Fibroblast of villous mesenchyme (primary cell): ENCODE measurements around the gene TSKU. TPM values are rescaled to one million over a fixed set of nuclear protein-coding genes. Genes with fewer than 3 reads are reported as not detected.

Source experiments
- DNase-seq: peaks from one replicate; pipeline ENCODE4 v3.0.0-alpha.2; 2010; ENCODE audit warnings: low read depth
- H3K4me3 ChIP-seq: 2 replicates; pipeline ENCODE4 v1.5.1; 2011; ENCODE audit warnings: low read depth, mild to moderate bottlenecking, low read length
- total RNA-seq: library from RNA; depleted of rRNA; stranded (reverse); fragments of >200 nt; gene quantifications from 2 replicates; pipeline ENCODE4 v1.2.3, GENCODE V29; 2012
- TF ChIP-seq, protein P1 (sequence below): IDR thresholded peaks from 2 replicates; pipeline ENCODE4 v1.5.1; 2012; ENCODE audit warnings: low read depth, mild to moderate bottlenecking, low read length; ENCODE audit not compliant: insufficient read depth

Gene TSKU
- total RNA-seq, 1 donor, result 18.6 TPM

DNA sequence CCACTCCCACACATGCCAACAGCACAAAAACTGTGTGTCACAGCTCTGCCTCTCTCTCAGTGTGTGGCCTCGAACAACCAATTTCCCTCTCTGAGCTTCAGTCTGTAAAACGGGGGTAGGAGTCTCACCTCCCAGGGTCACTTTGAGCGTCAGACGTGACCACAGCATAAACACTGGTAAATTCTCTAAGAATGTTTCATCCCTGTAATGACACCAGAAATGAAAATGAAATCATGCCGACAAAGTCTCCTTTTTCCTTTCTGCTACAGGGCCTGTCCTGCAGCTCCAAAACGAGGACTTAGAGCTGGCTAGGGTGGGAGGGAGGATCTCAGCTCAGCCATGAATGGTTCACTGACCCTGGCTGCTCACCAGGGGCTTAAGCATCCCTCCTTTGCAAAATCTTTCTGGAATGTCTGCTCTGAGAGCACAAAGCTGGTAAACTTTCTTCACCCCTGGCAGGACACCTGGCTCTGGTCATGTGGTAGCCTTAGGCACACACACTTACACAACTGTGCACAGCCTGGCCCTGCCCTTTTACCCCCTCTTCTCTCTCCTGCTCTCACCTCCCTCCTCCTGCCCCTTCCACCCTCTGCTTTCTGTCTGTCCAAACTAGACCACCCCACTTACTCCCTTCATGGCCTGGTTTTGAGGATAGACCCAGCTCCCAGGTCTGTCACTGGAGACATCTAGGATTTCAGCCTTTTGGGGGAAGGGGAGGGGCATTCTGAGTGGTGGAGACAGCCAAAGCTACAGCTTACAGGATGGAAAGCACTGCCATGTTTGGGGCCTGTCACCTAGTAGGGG, 12.3 kb upstream of the TSKU start:
- no peak overlapping the region for H3K4me3 ChIP-seq
- TF ChIP-seq, protein P1, sequence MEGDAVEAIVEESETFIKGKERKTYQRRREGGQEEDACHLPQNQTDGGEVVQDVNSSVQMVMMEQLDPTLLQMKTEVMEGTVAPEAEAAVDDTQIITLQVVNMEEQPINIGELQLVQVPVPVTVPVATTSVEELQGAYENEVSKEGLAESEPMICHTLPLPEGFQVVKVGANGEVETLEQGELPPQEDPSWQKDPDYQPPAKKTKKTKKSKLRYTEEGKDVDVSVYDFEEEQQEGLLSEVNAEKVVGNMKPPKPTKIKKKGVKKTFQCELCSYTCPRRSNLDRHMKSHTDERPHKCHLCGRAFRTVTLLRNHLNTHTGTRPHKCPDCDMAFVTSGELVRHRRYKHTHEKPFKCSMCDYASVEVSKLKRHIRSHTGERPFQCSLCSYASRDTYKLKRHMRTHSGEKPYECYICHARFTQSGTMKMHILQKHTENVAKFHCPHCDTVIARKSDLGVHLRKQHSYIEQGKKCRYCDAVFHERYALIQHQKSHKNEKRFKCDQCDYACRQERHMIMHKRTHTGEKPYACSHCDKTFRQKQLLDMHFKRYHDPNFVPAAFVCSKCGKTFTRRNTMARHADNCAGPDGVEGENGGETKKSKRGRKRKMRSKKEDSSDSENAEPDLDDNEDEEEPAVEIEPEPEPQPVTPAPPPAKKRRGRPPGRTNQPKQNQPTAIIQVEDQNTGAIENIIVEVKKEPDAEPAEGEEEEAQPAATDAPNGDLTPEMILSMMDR, result no peak
- DNase-seq, result peak; percentile 98

DNA sequence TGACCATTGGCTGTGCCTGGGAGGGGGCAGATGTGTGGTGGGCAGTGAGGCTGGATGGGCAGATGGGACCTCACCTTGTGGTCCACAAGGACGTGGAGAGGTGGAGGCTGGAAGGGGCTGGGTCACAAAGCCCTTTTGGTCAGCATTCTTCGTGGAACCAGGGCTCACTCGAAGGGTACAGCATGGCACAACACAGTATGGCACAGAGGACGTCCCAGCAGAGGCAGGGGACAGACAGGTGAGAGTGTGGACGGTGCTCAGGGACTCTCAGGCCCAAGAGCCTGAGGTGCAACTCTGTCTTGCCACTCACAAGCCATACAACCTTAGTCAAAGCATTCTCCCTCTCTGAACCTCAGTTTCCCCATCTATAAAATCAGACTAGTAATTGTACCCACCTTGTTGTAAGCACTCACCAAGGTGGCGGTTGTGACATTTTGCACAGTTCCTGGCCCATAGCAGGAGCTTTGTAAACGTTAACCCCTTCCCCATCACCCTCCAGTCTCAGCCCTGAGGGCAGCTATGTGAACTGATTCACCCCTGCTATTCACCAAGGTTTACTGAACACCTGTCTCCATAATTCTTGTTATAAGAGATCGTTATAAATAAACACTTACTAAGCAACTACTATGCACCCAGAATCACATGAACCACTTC, 11.6 kb upstream of the TSKU start:
- no peak overlapping the region for H3K4me3 ChIP-seq
- DNase-seq, result no peak
- TF ChIP-seq, protein P1, result no peak

DNA sequence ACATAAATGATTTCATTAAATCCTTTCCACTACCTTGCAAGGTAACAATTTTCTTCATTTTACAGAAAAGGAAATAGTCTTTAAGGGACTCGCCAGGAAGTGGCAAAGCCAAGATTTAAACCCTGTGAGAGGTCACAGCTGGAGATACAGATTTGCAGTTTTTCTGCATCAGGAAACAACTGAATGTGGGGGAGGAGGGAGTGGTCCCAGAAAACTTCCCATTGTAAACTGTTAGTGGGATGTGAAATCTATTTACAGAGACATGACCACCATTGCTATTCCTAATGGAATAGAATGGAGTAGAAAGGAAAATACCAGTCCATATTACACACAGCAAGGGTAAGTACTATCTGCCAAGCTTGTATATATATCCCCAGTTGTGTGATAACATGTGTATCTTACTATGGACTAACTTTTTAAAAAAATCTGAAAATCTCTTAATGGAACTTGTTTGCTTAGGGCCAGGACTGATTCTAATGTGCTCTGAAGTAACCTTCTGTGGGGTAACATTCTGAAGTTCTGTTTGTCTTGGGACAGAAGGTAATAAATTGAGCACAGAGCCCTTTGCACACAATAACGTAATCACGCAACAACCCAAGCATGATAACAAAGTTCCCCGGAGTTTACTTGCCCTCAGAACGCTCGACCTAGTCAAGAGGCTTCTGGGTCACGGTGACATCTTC, 10.9 kb upstream of the TSKU start:
- H3K4me3 ChIP-seq, result no peak overlapping the region
- TF ChIP-seq, protein P1, result no peak
- DNase-seq, result peak; percentile 84

DNA sequence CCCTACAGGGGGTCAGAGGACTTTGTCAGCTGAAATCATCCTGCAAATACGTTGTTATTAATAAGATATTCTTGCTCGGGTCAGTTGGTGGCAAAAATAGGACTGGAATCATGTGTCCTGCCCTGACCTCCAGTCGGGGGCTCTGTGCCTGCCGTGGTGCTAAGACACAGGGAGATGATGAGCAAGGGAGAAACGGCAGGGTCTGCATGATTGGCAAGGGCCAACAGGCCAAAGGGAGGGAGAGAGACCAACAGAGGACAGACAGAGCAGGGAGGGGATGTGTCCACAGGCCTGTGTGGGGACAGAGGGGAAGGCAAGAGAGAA, 10.4 kb upstream of the TSKU start:
- no peak overlapping the region for H3K4me3 ChIP-seq
- no peak for DNase-seq
- TF ChIP-seq, protein P1, result no peak

DNA sequence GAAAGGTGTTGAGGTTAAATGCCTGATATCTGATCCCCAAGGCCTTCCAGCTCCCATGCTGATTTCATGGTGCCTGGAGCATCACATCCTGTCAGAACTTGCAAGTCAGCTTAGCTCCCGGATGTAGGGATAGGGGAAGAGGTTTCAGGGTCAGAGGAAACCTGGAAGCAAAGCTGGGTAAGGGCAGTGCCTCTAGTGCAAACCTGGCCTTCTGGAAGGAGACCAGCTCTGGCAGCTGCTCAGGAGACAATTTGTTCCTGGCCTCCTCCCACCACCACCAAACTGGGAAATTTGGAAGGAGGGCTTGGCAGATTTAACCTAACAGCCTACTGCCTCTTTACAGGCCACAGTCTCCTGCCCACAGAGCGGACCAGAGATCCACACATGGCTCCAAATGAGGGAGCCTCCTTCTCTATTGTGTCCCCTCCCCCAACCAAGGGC, 9.2 kb upstream of the TSKU start:
- no peak for DNase-seq
- TF ChIP-seq, protein P1, result no peak
- H3K4me3 ChIP-seq, result no peak overlapping the region

DNA sequence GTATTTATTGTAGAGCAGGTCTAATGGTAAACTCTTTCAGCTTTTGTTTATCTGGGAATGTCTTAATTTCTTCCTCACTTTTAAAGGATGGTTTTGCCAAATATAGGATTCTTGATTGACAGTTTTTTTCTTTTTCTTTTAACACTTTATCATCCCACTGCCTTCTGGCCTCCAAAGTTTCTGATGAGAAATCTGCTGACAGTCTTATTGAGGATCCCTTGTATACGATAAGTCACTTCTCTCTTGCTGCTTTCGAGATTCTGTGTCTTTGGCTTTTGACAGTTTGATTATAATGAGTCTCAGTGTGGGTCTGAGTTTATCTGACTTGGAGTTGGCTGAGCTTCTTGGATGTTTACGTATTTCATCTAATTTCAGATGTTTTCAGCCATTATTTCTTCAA, 6.7 kb upstream of the TSKU start:
- no peak for DNase-seq
- no peak overlapping the region for H3K4me3 ChIP-seq
- TF ChIP-seq, protein P1, result no peak
